ENCODE measurements around the gene NT5C2. TPM values are rescaled to one million over a fixed set of nuclear protein-coding genes. Genes with fewer than 3 reads are reported as not detected.

The NT5C2 gene
- total RNA-seq, 1 donor from 2014 or later = 41.0 TPM

DNA sequence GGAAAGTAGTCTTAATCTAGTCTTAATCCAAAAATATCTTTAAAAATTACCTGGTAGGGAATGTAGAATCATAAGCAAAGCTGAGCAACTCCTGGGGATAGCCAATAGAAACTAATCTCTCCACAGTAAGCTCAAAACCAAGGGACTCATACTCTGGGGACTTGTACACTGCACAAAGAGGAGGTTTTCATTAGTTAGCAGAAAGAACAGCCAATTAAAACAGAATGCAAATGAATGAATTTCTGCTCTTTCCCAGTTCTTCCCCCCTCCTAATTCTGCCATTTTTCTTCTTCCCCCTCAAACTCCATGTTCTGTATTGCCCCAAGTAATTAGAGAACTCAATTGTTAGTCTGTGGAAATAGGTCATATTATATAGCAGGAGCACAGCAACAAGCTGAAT is 86.5 kb downstream of the NT5C2 start:
- DNase-seq (ENCODE audit: low read depth) = no peak
- TF ChIP-seq, protein P1, sequence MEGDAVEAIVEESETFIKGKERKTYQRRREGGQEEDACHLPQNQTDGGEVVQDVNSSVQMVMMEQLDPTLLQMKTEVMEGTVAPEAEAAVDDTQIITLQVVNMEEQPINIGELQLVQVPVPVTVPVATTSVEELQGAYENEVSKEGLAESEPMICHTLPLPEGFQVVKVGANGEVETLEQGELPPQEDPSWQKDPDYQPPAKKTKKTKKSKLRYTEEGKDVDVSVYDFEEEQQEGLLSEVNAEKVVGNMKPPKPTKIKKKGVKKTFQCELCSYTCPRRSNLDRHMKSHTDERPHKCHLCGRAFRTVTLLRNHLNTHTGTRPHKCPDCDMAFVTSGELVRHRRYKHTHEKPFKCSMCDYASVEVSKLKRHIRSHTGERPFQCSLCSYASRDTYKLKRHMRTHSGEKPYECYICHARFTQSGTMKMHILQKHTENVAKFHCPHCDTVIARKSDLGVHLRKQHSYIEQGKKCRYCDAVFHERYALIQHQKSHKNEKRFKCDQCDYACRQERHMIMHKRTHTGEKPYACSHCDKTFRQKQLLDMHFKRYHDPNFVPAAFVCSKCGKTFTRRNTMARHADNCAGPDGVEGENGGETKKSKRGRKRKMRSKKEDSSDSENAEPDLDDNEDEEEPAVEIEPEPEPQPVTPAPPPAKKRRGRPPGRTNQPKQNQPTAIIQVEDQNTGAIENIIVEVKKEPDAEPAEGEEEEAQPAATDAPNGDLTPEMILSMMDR (conservative IDR thresholded peaks at IDR 0.05; ENCODE audit: low read depth, low read length) = no peak
- H3K4me3 ChIP-seq (ENCODE audit: low read depth, low read length) = no peak overlapping the region

DNA sequence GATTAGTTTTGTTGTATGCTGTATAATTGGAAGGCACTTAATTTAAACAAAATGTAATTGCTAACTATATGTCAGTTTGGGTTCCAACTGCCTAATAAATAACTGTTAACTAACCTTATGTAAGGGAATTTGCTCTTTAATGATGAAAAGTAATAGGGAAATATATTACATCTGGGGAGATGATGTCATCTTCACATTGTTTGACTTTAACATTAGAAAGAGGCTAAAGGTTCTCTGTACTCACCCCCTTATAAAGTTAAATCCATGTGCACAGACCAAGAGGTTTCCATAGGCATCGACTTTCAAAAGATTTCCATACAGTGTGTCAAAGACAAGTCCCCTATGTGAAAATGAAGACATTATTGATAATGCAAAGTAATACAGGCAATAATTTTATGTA is 87.6 kb downstream of the NT5C2 start:
- TF ChIP-seq, protein P1 (conservative IDR thresholded peaks at IDR 0.05; ENCODE audit: low read depth, low read length) = no peak
- no peak overlapping the region for H3K4me3 ChIP-seq (ENCODE audit: low read depth, low read length)
- no peak for DNase-seq (ENCODE audit: low read depth)

DNA sequence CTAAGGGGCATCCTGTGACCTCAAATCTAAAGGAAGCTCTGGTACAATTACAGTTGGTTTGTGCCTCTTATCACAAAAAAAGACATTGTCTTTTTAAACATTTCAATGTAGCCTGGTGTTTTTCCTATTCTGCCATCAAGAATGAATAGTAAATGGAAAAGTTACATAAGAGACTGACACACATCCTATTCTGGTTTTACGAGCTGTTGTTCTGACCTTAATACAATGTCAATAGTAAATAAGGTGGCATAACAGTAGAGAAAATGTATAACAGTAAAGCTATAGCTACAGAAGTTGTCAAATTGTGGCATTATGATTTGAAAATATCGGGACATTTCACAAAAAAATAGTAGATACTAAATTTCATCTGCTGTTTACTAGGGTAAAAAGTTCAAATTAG is 88.4 kb downstream of the NT5C2 start:
- TF ChIP-seq, protein P1 (conservative IDR thresholded peaks at IDR 0.05; ENCODE audit: low read depth, low read length) = no peak
- DNase-seq (ENCODE audit: low read depth) = no peak
- H3K4me3 ChIP-seq (ENCODE audit: low read depth, low read length) = no peak overlapping the region

DNA sequence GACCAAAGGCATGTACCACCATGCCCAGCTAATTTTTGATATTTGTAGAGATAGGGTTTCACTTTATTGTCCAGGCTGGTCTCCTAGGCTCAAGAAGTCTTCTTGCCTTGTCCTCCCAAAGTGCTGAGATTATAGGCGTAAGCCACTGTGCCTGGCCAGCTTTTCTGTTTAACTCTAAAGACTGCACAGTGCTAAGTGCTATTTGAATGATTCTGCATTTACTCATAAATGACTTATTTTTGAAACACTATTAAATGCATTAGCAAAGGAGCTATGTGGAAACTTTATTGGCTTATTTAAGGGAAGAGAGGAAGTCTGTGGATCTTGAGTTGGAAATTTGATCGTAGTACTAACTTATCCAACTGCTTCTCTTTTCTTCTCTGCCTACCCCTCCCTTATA is 89.1 kb downstream of the NT5C2 start:
- no peak overlapping the region for H3K4me3 ChIP-seq (ENCODE audit: low read depth, low read length)
- DNase-seq (ENCODE audit: low read depth) = no peak
- TF ChIP-seq, protein P1 (conservative IDR thresholded peaks at IDR 0.05; ENCODE audit: low read depth, low read length) = no peak

DNA sequence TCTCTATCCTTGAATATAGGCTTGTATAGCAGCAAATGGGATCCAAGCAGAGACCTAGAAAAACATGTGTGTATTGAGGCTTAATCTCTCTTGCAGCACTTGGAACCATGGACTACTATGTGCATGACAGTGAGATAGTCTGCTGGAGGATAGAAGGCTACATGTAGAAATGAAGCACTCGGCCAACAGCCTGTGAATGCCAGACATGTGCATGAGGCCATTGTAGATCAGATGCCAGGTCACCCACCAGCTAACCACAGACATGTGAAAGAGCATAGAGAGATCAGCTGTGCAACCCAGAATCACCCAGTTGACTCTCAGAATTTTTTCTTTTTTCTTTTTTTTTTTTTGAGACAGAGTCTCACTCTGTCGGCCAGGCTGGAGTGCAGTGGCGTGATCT is 90.9 kb downstream of the NT5C2 start:
- TF ChIP-seq, protein P1 (conservative IDR thresholded peaks at IDR 0.05; ENCODE audit: low read depth, low read length) = no peak
- H3K4me3 ChIP-seq (ENCODE audit: low read depth, low read length) = no peak overlapping the region
- no peak for DNase-seq (ENCODE audit: low read depth)

GRCh38 chr10:103100620-103101019 is 92.5 kb downstream of the NT5C2 start:
- DNase-seq (ENCODE audit: low read depth) = no peak
- no peak overlapping the region for H3K4me3 ChIP-seq (ENCODE audit: low read depth, low read length)
- TF ChIP-seq, protein P1 (conservative IDR thresholded peaks at IDR 0.05; ENCODE audit: low read depth, low read length) = no peak

DNA sequence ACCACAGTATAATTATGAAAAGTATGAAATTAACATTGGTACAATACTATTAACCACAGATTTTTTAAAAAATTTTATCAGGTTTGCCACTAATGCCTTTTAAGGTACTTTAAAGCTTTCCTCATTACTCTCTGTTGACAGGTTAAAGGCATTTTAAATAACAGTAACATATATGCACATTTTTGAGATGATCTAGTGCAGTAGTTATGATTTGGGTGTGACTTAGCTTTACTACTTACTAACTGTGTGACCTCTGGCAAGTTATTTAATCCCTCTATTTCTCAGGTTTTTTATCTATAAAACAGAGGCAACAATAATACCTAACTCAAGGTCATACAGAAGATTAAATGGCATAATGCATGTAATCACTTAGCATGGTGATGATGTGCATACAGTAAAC is 94.8 kb downstream of the NT5C2 start:
- no peak overlapping the region for H3K4me3 ChIP-seq (ENCODE audit: low read depth, low read length)
- no peak for DNase-seq (ENCODE audit: low read depth)
- TF ChIP-seq, protein P1 (conservative IDR thresholded peaks at IDR 0.05; ENCODE audit: low read depth, low read length) = no peak
